CD4-positive, alpha-beta T cell (primary cell): ENCODE results near the gene CX3CL1. TPM values are rescaled to one million over a fixed set of nuclear protein-coding genes. Genes with fewer than 3 reads are reported as not detected.

ENCODE experiments used
- ATAC-seq: fragments of 200-7000 bp; cut with Tn5 transposase; one replicate; pipeline ENCODE4 v1.10.0; 2022; ENCODE audit warnings: mild to moderate bottlenecking; ENCODE audit not compliant: poor library complexity
- CTCF ChIA-PET: fragments of 350-600 bp; sonication (Branson Sonifier 250); formaldehyde crosslinking; loops from one replicate; lab custom pipeline; 2021; ENCODE audit warnings: antibody characterized with exemption, inconsistent platforms; lab: Charles Lee
- POLR2A ChIA-PET: fragments of 350-600 bp; sonication (Branson Sonifier 250); formaldehyde crosslinking; loops from one replicate; lab custom pipeline; 2021; ENCODE audit warnings: antibody characterized with exemption, inconsistent platforms; lab: Charles Lee
- DNase-seq, 14 experiments: peaks; one replicate each; pipeline ENCODE4 v3.0.0-alpha.2; 2013 to 2020; ENCODE audit warnings: mixed read lengths in 2 of 14
- H3K27ac ChIP-seq, 2 donors: one replicate each; pipeline versions ENCODE4 v1.5.1 to v1.7.0; 2013; ENCODE audit warnings: low read length in 2 of 2, low read depth in 1 of 2, mild to moderate bottlenecking in 1 of 2
- H3K27me3 ChIP-seq, 2 experiments: 1 replicate in 1 of 2; 2 replicates in 1 of 2; pipeline versions ENCODE4 v1.6.1 to v1.7.0; 2013; ENCODE audit warnings: low read length in 2 of 2, control low read depth in 1 of 2, mild to moderate bottlenecking in 1 of 2, moderate library complexity in 1 of 2; ENCODE audit not compliant: insufficient read depth in 2 of 2, control insufficient read depth in 1 of 2
- H3K36me3 ChIP-seq: one replicate; pipeline ENCODE4 v1.6.1; 2013; ENCODE audit warnings: low read length, control low read depth; ENCODE audit not compliant: insufficient read depth
- H3K4me1 ChIP-seq: one replicate; pipeline ENCODE4 v1.6.1; 2013; ENCODE audit warnings: low read length, control low read depth; ENCODE audit not compliant: insufficient read depth
- H3K4me3 ChIP-seq: one replicate; pipeline ENCODE4 v1.5.1; 2013; ENCODE audit warnings: mild to moderate bottlenecking, low read length, moderate library complexity
- H3K9me3 ChIP-seq, 2 experiments: 1 replicate in 1 of 2; 2 replicates in 1 of 2; pipeline versions ENCODE4 v1.6.1 to v1.7.0; 2013; ENCODE audit warnings: low read length in 2 of 2, mild to moderate bottlenecking in 2 of 2, control low read depth in 1 of 2, moderate library complexity in 1 of 2; ENCODE audit not compliant: control insufficient read depth in 1 of 2, insufficient read depth in 1 of 2
- H3K27ac Mint-ChIP-seq: one replicate; pipeline ENCODE4 v1.8.0; 2020; ENCODE audit warnings: mixed read lengths
- H3K27me3 Mint-ChIP-seq: one replicate; pipeline ENCODE4 v1.8.0; 2021; ENCODE audit warnings: mixed read lengths
- H3K36me3 Mint-ChIP-seq: one replicate; pipeline ENCODE4 v1.8.0; 2021; ENCODE audit warnings: low read depth, mixed read lengths
- H3K4me1 Mint-ChIP-seq: one replicate; pipeline ENCODE4 v1.8.0; 2021; ENCODE audit warnings: low read depth, mixed read lengths
- H3K4me3 Mint-ChIP-seq: one replicate; pipeline ENCODE4 v1.8.0; 2020; ENCODE audit warnings: mild to moderate bottlenecking, mixed read lengths
- H3K9me3 Mint-ChIP-seq: one replicate; pipeline ENCODE4 v1.8.0; 2020; ENCODE audit warnings: mixed read lengths
- intact Hi-C, 2 experiments: fragments of 100-400 bp; cut with DNase I in 1 of 2; cut with micrococcal nuclease in 1 of 2; formaldehyde crosslinking; loops; one replicate each; pipeline versions ENCODE4 v1.15.1 to v1.9.0; 2023 to 2025; cut with DNase I, micrococcal nuclease
- polyA plus RNA-seq, 2 donors: library from polyadenylated mRNA; unstranded; fragments of 120-200 nt; gene quantifications; one replicate each; pipeline ENCODE4 v1.2.1, GENCODE V29; 2013
- total RNA-seq, 174 experiments: library from RNA in 2 of 174; stranded (reverse) in 2 of 174; gene quantifications; one replicate each; pipeline ENCODE4 v1.2.3 and lab custom pipeline; 2021 to 2026
- TF ChIP-seq, protein P1 (sequence below): fragments of 200-600 bp; IDR thresholded peaks from one replicate; pipeline ENCODE4 v1.8.0; 2022; ENCODE audit warnings: antibody characterized with exemption, mild to moderate bottlenecking

CX3CL1 gene
- total RNA-seq = not detected
- not detected for polyA plus RNA-seq (2013, experiment 1 of 2)
- polyA plus RNA-seq (2013, experiment 2 of 2) = 0.23 TPM
- 0 to 0.19 (median 0) reads per million in 172 experiments for total RNA-seq (lab: John Stamatoyannopoulos, UW)

DNA sequence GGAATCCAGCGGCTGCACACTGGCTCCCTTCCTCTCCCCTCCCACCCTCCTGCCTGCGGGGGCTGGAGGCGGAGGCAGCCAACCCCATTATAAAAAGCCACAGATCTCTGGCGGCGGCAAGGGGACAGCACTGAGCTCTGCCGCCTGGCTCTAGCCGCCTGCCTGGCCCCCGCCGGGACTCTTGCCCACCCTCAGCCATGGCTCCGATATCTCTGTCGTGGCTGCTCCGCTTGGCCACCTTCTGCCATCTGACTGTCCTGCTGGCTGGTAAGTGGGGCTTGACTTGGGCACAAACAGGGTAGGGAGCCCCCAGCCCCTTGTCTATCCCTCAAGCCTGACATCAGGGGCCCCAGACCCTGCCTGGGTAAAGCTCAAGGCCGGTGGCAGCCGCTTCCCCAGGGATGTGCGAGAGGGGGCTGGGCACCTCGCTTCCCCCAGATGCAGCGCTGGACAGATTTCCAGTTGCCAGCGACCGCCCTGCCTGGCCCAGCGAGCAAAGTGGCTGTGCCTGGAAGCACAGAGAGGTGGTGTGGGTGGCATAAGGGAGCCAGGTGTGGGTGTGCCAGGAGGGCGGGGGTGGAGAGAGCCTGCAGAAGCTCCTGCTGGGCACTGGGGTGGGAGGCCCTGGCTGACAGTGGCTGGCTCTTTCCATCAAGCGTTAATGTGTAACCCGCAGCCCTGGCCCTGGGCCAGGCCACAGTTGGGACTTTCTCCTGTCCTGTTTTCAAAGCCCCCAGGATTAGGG lies at the start of gene CX3CL1:
Gene CX3CL1, plus strand, starts transcription at position 119 of the 745 bp plus-strand sequence. Its CDS starts 79 bp downstream, at position 198.
- Histone ChIP-seq H3K4me3 (no peak within 1 kb of the TSS), H3K4me1 (no peaks in the 10 kb centered on the region), H3K9me3 (no peaks in the 10 kb centered on the region), H3K27me3 (no peaks in the 10 kb centered on the region), H3K27ac (no peak within 1 kb of the TSS), H3K36me3 (no peaks in the 10 kb centered on the region)
- ATAC-seq = no peak
- no peak within 1 kb of the TSS for H3K4me3 Mint-ChIP-seq
- no peaks in the 10 kb centered on the region for H3K27me3 Mint-ChIP-seq
- POLR2A ChIA-PET = no interaction called here
- intact Hi-C loops = no loop called here
- no peaks in the 10 kb centered on the region for H3K9me3 Mint-ChIP-seq
- TF ChIP-seq, protein P1, sequence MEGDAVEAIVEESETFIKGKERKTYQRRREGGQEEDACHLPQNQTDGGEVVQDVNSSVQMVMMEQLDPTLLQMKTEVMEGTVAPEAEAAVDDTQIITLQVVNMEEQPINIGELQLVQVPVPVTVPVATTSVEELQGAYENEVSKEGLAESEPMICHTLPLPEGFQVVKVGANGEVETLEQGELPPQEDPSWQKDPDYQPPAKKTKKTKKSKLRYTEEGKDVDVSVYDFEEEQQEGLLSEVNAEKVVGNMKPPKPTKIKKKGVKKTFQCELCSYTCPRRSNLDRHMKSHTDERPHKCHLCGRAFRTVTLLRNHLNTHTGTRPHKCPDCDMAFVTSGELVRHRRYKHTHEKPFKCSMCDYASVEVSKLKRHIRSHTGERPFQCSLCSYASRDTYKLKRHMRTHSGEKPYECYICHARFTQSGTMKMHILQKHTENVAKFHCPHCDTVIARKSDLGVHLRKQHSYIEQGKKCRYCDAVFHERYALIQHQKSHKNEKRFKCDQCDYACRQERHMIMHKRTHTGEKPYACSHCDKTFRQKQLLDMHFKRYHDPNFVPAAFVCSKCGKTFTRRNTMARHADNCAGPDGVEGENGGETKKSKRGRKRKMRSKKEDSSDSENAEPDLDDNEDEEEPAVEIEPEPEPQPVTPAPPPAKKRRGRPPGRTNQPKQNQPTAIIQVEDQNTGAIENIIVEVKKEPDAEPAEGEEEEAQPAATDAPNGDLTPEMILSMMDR = no peak
- no peak within 1 kb of the TSS for H3K27ac Mint-ChIP-seq
- no peak for DNase-seq
- CTCF ChIA-PET = no interaction called here
- H3K4me1 Mint-ChIP-seq = no peaks in the 10 kb centered on the region
- no peaks in the 10 kb centered on the region for H3K36me3 Mint-ChIP-seq

DNA sequence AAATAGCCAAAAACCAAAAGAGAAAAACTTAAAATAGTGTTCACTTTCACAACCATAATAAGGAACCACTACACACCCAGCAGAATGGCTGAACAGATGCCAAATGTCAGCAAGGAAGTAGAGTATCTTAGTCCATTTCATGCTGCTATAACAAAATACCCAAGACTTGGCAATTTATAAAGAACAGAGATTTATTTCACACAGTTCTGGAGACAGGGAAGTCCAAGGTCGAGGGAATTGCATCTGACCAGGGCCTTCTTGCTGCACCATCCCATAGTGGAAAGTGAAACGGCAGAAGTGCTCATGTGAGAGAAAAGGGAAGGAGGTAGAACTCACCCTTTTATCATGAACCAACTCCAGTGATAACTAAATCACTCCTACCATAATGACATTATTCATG lies 47.5 kb upstream of the CX3CL1 start:
- CTCF ChIA-PET = no interaction called here
- Mint-ChIP-seq H3K4me3 (no peak overlapping the region), H3K27me3 (no peaks in the 10 kb centered on the region), H3K4me1 (no peaks in the 10 kb centered on the region), H3K27ac (no peak overlapping the region), H3K36me3 (no peaks in the 10 kb centered on the region), H3K9me3 (peaks cover 5% of the 10 kb centered on the region)
- H3K4me3 ChIP-seq = no peak overlapping the region
- no peak overlapping the region for H3K27ac ChIP-seq
- TF ChIP-seq, protein P1 = no peak
- DNase-seq (no peak), ATAC-seq (no peak)
- H3K36me3 ChIP-seq = no peaks in the 10 kb centered on the region
- H3K9me3 ChIP-seq = no peaks in the 10 kb centered on the region
- POLR2A ChIA-PET = no interaction called here
- H3K27me3 ChIP-seq = no peaks in the 10 kb centered on the region
- intact Hi-C loops = no loop called here
- H3K4me1 ChIP-seq = no peaks in the 10 kb centered on the region

DNA sequence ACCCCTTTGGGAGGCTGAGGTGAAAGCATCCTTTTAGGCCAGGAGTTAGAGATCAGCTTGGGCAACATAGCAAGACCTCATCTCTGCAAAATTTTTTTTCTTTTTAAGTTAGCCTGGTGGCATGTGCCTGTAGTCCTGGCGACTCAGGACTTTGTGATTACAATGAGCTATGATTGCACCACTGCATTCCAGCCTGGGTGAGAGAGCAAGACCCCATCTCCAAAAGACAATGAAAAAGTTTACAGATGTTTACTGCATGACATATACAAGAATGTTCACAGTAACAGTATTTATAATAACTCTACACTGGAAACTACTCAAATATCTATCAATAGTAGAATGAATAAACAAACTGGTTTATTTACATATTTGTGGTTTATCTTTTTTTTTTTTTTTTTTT lies 46.8 kb upstream of the CX3CL1 start:
- H3K9me3 Mint-ChIP-seq = peaks cover 5% of the 10 kb centered on the region
- no peak overlapping the region for H3K27ac ChIP-seq
- TF ChIP-seq, protein P1 = no peak
- H3K36me3 ChIP-seq = no peaks in the 10 kb centered on the region
- no peaks in the 10 kb centered on the region for H3K9me3 ChIP-seq
- ATAC-seq (no peak), DNase-seq (no peak)
- no peaks in the 10 kb centered on the region for H3K27me3 ChIP-seq
- no peaks in the 10 kb centered on the region for H3K4me1 ChIP-seq
- no peak overlapping the region for H3K4me3 ChIP-seq
- intact Hi-C loops = no loop called here
- H3K27ac Mint-ChIP-seq = no peak overlapping the region
- no peaks in the 10 kb centered on the region for H3K27me3 Mint-ChIP-seq
- CTCF ChIA-PET = interaction anchor here (0.7 kb wide), 1 partner anchor 9 kb away, joined by 5 read pairs; no protein-coding TSS in a partner anchor
- H3K4me1 Mint-ChIP-seq = no peaks in the 10 kb centered on the region
- no peaks in the 10 kb centered on the region for H3K36me3 Mint-ChIP-seq
- POLR2A ChIA-PET = no interaction called here
- H3K4me3 Mint-ChIP-seq = no peak overlapping the region
